Panc1 (cell line): ENCODE measurements around the gene CHCHD1. TPM values are rescaled to one million over a fixed set of nuclear protein-coding genes. Genes with fewer than 3 reads are reported as not detected.

Experiments
- ATAC-seq: fragments of 200-7000 bp; cut with Tn5 transposase; 2 replicates; pipeline ENCODE4 v1.9.1; 2020; ENCODE audit warnings: mild to moderate bottlenecking, moderate library complexity
- BruUV-seq: library from RNA; stranded (reverse); fragments of 400-500 nt; replicated peaks from 2 replicates; lab custom pipeline; 2021; lab: Mats Ljungman, UMichigan
- CTCF ChIA-PET: fragments of 300-600 bp; sonication (Branson Sonifier 250); formaldehyde crosslinking; loops from one replicate; lab custom pipeline; 2022; ENCODE audit warnings: antibody characterized with exemption; lab: Charles Lee
- POLR2A ChIA-PET: fragments of 300-600 bp; sonication (Branson Sonifier 250); formaldehyde crosslinking; loops from one replicate; lab custom pipeline; 2022; ENCODE audit warnings: antibody characterized with exemption; lab: Charles Lee
- DNase-seq: peaks from one replicate; pipeline ENCODE4 v3.0.0-alpha.2; 2010; ENCODE audit warnings: low read depth, low spot score
- H3K27ac ChIP-seq: 2 replicates; pipeline ENCODE4 v1.5.1; 2011; ENCODE audit warnings: mild to moderate bottlenecking, low read length, inconsistent platforms
- H3K27me3 ChIP-seq: fragments of 200-500 bp; sonication (Bioruptor generic); 2 replicates; pipeline ENCODE4 v1.6.0; 2014; ENCODE audit warnings: low read length, inconsistent platforms; ENCODE audit not compliant: control insufficient read depth, insufficient read depth
- H3K36me3 ChIP-seq: fragments of 200-500 bp; sonication (Bioruptor generic); 2 replicates; pipeline ENCODE4 v1.5.1; 2014; ENCODE audit warnings: inconsistent platforms, mild to moderate bottlenecking, low read length, moderate library complexity; ENCODE audit not compliant: control insufficient read depth, insufficient read depth
- H3K4me1 ChIP-seq: 2 replicates; pipeline ENCODE4 v1.5.1; 2011; ENCODE audit warnings: inconsistent platforms, mild to moderate bottlenecking, low read length, moderate library complexity; ENCODE audit not compliant: control insufficient read depth, insufficient read depth
- H3K4me3 ChIP-seq, 2 experiments: 2 replicates each; pipeline ENCODE4 v1.5.1; 2011 to 2012; ENCODE audit warnings: low read depth in 2 of 2, low read length in 2 of 2, mild to moderate bottlenecking in 2 of 2, inconsistent platforms in 1 of 2, moderate library complexity in 1 of 2
- H3K9me3 ChIP-seq: fragments of 200-500 bp; sonication (Bioruptor generic); 2 replicates; pipeline ENCODE4 v1.5.1; 2014; ENCODE audit warnings: low read depth, mild to moderate bottlenecking, inconsistent platforms, low read length, moderate library complexity; ENCODE audit not compliant: control insufficient read depth, insufficient read depth
- POLR2AphosphoS5 ChIP-seq: IDR thresholded peaks from 2 replicates; pipeline ENCODE4 v1.6.1; 2012; ENCODE audit warnings: mild to moderate bottlenecking, low read depth, low read length, moderate library complexity
- SIN3A ChIP-seq: IDR thresholded peaks from 2 replicates; pipeline ENCODE4 v1.6.1; 2012; ENCODE audit warnings: low read depth, mild to moderate bottlenecking, low read length, moderate library complexity, borderline replicate concordance; ENCODE audit not compliant: insufficient read depth
- TCF7L2 ChIP-seq: IDR thresholded peaks from 2 replicates; pipeline ENCODE4 v1.6.1; 2011; ENCODE audit warnings: mild to moderate bottlenecking, low read depth, low read length, inconsistent platforms
- in situ Hi-C: cut with HindIII; loops from 2 replicates; pipeline ENCODE4 v1.10.0; 2016; ENCODE audit warnings: low sequenced_read_pairs, low pct_unique_long_range_greater_than_20kb
- intact Hi-C: fragments of 100-400 bp; cut with micrococcal nuclease; formaldehyde crosslinking; loops from one replicate; pipeline ENCODE4 v1.10.0; 2022; ENCODE audit not compliant: unreplicated experiment
- total RNA-seq: library from RNA; stranded (reverse); gene quantifications from one replicate; pipeline ENCODE4 v1.2.1, GENCODE V29; 2021; ENCODE audit not compliant: unreplicated experiment
- TF ChIP-seq, protein P1 (sequence below), 2 experiments: IDR thresholded peaks; 2 replicates each; pipeline ENCODE4 v1.6.1; 2011 to 2012; ENCODE audit warnings: low read depth in 2 of 2, control low read depth in 1 of 2, low read length in 1 of 2, mild to moderate bottlenecking in 1 of 2, moderate library complexity in 1 of 2; ENCODE audit not compliant: insufficient read depth in 1 of 2
- TF ChIP-seq, protein P2 (sequence below): fragments of 450-650 bp; IDR thresholded peaks from 2 replicates; pipeline ENCODE4 v1.5.1; 2017; ENCODE audit warnings: mild to moderate bottlenecking

CHCHD1 gene
- total RNA-seq, 1 experiment from 2014 or later: 41.2 TPM

DNA sequence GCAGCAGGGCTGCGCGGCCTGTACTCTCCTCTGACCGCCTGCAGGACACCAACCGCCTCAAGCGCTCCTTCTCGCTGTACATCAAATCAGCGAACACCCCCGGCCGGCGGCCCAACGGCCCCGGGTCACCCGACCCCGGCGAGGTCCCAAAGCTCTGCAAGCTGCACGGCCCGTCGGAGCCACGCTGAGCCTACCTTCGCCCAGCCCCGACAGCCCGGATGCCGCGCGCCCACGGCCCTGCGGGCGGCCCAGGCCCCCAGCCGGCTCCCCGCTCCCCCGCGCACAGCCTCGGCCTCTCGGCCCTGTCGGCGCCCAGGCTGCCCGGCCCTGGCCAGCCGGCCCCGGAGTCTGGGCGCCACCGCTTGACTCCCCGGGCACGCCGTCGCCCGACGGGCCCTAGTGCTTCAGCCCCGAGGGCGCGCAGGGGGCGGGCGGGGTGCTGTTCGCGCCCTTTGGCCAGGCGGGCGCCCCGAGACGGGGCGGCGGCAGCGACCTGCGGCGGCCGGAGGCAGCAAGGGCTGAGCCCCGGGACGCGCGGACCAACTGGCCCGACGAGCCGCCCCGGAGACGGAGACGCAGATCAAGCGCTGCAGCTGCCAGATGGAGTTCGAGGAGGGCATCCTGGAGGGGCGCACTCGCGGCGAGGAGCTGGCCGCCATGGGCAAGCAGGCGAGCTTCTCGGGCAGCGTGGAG lies 48.8 kb upstream of the CHCHD1 start:
- in situ Hi-C loops (no loop called here), intact Hi-C loops (no loop called here)
- no peak overlapping the region for H3K4me3 ChIP-seq
- TF ChIP-seq, protein P1, sequence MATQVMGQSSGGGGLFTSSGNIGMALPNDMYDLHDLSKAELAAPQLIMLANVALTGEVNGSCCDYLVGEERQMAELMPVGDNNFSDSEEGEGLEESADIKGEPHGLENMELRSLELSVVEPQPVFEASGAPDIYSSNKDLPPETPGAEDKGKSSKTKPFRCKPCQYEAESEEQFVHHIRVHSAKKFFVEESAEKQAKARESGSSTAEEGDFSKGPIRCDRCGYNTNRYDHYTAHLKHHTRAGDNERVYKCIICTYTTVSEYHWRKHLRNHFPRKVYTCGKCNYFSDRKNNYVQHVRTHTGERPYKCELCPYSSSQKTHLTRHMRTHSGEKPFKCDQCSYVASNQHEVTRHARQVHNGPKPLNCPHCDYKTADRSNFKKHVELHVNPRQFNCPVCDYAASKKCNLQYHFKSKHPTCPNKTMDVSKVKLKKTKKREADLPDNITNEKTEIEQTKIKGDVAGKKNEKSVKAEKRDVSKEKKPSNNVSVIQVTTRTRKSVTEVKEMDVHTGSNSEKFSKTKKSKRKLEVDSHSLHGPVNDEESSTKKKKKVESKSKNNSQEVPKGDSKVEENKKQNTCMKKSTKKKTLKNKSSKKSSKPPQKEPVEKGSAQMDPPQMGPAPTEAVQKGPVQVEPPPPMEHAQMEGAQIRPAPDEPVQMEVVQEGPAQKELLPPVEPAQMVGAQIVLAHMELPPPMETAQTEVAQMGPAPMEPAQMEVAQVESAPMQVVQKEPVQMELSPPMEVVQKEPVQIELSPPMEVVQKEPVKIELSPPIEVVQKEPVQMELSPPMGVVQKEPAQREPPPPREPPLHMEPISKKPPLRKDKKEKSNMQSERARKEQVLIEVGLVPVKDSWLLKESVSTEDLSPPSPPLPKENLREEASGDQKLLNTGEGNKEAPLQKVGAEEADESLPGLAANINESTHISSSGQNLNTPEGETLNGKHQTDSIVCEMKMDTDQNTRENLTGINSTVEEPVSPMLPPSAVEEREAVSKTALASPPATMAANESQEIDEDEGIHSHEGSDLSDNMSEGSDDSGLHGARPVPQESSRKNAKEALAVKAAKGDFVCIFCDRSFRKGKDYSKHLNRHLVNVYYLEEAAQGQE (IDR thresholded peaks at IDR 0.05; ENCODE audit: insufficient read depth in 1 of 2, low read depth in 2 of 2, low read length in 1 of 2): no peak
- TF ChIP-seq POLR2AphosphoS5 (no peak), SIN3A (no peak), TCF7L2 (no peak)
- TF ChIP-seq, protein P2, sequence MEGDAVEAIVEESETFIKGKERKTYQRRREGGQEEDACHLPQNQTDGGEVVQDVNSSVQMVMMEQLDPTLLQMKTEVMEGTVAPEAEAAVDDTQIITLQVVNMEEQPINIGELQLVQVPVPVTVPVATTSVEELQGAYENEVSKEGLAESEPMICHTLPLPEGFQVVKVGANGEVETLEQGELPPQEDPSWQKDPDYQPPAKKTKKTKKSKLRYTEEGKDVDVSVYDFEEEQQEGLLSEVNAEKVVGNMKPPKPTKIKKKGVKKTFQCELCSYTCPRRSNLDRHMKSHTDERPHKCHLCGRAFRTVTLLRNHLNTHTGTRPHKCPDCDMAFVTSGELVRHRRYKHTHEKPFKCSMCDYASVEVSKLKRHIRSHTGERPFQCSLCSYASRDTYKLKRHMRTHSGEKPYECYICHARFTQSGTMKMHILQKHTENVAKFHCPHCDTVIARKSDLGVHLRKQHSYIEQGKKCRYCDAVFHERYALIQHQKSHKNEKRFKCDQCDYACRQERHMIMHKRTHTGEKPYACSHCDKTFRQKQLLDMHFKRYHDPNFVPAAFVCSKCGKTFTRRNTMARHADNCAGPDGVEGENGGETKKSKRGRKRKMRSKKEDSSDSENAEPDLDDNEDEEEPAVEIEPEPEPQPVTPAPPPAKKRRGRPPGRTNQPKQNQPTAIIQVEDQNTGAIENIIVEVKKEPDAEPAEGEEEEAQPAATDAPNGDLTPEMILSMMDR: no peak
- H3K27me3 ChIP-seq: no peaks in the 10 kb centered on the region
- no peaks in the 10 kb centered on the region; the same call in 1 of the 2 replicates for H3K4me1 ChIP-seq
- BruUV-seq: no TSS peak
- DNase-seq (no peak), ATAC-seq (no peak)
- ChIA-PET POLR2A (no interaction called here), CTCF (no interaction called here)
- no peak overlapping the region for H3K27ac ChIP-seq
- H3K36me3 ChIP-seq: peaks cover 5% of the 10 kb centered on the region; the same call in 1 of the 2 replicates
- no peaks in the 10 kb centered on the region for H3K9me3 ChIP-seq

DNA sequence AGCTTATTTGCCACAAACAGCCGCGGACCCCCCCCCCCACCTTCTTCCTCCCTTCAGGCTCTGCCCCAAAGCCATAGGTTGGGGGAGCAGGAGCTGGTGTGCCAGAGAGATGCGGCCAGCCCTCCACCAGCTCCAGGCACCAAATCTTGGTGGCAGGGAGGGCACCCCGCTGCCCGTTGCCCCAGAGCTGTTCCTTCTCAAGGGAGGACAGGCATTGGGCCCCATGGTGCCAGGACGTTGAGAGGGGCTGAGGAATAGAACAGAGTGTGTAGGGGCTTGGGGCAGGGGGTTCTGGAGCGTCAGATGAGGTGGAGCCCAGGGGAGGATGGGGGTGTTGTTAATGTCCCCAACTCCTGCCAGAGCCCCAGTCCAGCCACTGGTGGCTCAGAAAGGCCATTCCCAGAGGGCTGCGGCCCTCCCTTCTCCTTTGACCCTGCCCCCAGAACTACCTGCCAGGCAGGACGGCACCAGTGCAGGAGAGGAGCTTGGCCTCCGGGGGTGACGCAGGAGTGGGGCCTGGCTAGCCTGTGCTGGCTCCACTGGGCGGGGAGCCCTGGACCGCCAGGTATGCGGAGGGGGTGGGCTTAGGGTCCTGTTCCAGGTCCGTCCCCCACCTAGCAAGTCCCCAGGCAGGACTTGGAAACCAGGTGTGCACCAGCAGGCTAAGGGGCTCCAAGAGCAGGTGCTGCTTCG lies 47.7 kb upstream of the CHCHD1 start:
- intact Hi-C loops: no loop called here
- H3K27ac ChIP-seq: no peak overlapping the region
- ChIA-PET POLR2A (no interaction called here), CTCF (interaction anchor here (0.6 kb wide), 1 partner anchor 116 kb away, joined by 3 read pairs; no protein-coding TSS in a partner anchor)
- H3K4me3 ChIP-seq: no peak overlapping the region
- ATAC-seq: no peak
- H3K27me3 ChIP-seq: no peaks in the 10 kb centered on the region
- H3K36me3 ChIP-seq: peaks cover 5% of the 10 kb centered on the region; the same call in 1 of the 2 replicates
- in situ Hi-C loops: no loop called here
- H3K9me3 ChIP-seq: no peaks in the 10 kb centered on the region
- BruUV-seq: no TSS peak
- DNase-seq: no peak
- TF ChIP-seq, protein P2: no peak
- TF ChIP-seq SIN3A (no peak), TCF7L2 (no peak), POLR2AphosphoS5 (no peak)
- TF ChIP-seq, protein P1 (IDR thresholded peaks at IDR 0.05; ENCODE audit: insufficient read depth in 1 of 2, low read depth in 2 of 2, low read length in 1 of 2): no peak
- no peaks in the 10 kb centered on the region; the same call in 1 of the 2 replicates for H3K4me1 ChIP-seq
